HG03342 (cell line): ENCODE results near the gene KCNQ1.

Experiments used
- ATAC-seq: cut with Tn5 transposase; IDR thresholded peaks from one replicate; pipeline ENCODE4 v1.9.1; 2021; ENCODE audit warnings: mild to moderate bottlenecking, moderate library complexity; ENCODE audit not compliant: unreplicated experiment

KCNQ1 gene

GRCh38 chr11:2440646-2441045 is 4.2 kb upstream of the KCNQ1 start:
- no peak for ATAC-seq

DNA sequence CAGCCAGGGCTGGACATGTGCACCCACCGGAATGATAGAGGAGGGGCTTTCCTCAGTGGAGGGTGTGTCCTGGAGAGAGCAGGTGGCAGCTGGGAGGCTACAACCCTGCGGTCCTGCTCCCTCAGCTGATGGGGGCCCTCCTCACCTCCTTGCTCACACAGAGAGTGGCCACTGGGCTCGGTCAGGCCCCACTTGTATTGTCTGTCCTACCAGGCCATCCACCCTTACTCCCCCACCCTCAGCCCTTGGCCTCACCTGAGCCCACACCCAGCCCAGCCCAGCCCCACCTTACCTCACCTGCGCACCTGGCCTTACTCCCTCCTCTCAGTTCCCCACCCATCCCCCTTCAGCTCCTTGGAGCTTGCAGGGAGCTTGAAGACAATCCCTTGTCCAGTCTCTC is 3.6 kb upstream of the KCNQ1 start:
- ATAC-seq: no peak

DNA sequence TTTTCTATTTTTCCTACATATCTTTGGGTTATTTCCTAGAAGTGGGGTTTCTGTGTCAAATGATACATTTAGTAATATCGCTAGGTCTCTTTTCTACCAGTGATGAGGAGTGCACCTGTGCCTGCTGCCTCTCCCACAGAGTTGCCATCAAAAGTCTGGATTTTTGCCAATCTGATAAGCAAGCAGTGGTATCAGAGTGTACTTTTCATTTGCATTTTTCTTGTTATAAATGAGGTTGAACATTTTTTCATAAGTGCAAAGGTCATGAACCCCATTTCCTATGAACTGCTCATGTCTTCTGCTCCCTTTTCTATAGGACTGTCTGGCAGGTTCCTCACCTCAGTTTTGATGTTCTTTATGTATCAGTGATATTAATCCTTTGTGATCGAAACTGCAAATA is 2.2 kb upstream of the KCNQ1 start:
- no peak for ATAC-seq

DNA sequence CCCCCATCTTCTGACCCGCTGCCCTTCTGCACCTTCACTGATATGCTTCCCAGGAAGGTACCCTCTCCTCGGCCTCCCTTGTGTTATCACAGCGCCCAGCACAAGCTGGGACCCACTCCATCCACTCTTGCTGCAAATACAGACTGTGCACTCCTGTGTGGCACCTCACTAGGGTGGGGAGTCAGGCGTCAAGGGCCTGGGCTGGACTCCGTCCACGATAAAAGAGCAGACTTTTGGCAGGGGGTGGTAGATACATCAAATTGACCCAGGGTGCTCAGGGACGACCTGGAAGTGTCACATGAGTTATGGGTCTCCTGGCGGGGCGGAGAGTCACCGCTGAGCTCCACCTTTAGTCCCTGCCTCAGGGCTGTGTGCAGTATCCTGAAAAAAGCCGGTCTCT is 1.4 kb upstream of the KCNQ1 start:
- ATAC-seq: no peak

- no peak for ATAC-seq
These were observed 657 bp upstream of the KCNQ1 start, which contains the start of gene TRPM5 for GRCh38 chr11:2443881-2444820. Gene TRPM5 (minus strand): TSS chr11:2444514. CDS start chr11:2423036, 21,478 bp downstream.

DNA sequence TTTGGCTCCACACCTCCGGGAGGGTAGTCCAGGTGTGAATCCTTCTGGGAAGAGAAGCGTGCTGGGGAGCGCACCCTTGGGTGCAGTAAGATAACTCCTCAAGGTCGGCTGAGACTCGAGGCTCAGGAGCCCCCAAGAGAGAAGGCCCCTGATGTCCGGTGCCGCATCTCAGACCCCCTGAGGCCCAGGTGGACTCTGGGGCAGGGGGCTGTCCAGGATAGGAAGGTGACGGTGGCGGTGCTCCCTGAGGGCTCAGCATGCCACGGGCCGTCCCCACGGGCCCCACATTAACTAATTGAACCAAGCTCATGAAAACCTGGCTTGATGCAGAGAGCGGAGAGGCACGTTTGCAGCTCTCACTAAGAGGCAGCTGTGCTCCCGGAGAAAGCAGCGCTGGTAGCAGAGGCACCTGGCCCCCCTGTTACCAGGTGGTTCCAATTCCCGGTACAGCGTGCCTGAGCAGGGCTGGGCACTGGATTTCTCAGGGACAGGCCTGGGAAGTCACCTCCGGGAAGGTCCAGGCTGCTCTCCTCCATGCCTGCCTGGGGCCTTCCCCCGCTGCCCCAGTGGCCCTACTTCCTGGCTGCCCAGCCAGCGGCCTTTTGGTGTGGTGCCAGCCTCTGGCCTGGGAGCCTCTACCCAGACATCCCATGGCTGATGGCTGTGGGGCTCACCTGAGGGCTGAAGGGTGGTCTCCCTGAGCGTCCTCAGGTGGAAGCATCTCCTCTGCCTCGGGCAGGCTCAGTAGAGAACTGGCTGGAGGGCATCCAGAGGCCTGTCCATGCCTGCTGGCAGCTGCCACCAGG is 1.1 kb downstream of the KCNQ1 start:
- ATAC-seq: no peak

DNA sequence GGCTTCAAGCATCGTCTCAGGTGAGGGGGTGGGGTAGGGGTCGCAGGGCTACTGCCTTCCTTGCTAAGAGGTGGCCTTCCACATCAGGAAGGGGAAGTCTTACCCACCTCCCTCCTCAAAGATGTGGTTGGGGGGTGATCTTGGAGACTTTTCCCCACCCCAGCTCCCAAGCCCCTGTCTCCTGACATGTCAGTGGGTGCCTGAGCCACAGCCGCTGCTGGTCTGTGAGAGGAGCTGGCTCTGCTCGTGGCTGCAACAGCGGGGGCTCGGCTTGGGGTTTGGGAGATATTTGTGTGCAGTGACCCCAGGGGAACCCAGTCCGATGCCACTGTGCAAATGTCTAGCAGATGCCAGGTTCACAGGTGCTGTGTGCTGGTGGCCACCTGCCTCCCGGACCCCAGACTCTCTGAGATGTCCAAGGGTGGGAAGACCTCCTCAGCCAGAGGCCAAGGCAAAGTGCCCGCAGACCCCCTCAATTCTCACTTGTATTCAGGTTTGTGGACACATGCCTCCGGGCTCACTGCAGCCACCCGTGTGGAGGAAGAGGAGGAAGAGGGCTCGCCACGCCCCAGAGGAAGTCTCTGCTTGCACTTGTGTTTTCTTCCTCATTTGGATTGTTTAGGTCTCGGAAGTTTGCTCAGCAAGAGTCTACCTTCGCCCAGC is 1.9 kb downstream of the KCNQ1 start:
- no peak for ATAC-seq

GRCh38 chr11:2447253-2447950 is 2.6 kb downstream of the KCNQ1 start:
- no peak for ATAC-seq

DNA sequence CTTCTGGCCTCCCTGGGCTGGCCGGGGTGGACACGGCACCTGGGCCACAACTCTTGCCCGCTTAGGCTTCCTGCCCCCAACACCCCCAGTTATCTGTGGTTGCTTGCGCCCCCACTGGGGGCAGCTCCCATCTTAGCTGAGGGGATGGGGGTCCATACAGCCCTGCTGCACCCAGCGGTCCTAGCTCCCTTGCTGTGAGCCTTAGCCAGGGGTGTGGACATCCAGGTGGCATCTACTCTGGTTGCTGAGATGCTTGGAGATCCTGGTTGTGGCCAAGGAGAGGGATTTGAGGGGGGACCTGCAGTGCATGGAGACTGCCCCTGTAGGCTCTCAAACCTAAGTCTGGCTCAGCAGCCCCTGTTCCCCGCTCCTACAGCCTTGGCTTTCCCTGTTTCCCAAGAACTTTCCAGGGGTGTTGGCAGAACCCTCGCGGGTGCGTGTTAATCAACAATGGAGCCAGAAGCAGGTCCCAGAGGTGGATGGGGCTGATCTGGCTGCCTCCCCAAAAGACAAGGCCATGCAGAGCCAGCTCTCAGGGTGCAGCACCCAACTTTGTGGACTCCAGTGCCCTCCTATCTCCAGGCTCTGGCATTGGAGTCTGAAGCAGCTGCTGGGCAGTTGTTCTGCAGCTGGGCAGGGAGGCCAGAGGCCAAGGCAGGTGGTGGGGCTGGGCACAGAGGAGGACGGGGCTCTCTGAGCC is 3.3 kb downstream of the KCNQ1 start:
- no peak for ATAC-seq

- no peak for ATAC-seq
These were observed 4.1 kb downstream of the KCNQ1 start for GRCh38 chr11:2448661-2449547.

DNA sequence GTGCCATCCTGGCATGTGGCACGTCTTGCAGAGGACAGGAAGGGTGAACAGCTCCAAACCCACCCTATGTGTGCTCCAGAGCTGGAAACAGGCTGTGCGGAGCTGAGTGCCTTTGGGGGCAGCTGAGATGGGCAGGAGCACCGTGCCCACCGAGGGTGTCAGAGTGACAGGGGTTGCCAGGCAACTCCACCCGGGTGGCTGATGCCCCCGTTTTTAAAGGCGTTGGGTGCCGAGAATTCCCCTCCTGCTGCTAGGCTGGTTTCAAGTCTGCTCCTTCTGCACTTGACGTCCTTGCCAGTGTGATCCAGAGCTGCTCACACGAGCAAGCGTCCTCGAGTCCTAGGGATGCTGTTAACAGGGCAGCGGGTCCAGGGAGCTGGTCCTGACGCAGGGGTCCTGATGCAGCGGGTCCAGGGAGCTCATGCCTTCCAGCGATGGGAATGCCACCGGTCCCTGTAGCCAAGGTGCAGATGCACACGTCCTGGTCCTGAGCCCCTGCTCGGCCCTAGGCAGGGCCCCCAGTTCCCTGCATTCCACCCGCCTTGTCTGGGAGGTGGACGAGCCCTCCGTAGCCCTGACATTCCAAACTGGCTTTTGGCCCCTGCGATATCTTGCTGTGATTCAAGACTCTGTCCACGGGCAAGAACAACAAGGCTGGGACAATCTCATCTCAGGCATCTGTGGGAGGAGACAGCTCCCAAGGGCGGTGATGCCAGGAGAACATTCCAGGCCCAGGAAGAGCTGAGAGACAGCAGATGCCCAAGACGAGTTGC is 4.9 kb downstream of the KCNQ1 start:
- no peak for ATAC-seq

DNA sequence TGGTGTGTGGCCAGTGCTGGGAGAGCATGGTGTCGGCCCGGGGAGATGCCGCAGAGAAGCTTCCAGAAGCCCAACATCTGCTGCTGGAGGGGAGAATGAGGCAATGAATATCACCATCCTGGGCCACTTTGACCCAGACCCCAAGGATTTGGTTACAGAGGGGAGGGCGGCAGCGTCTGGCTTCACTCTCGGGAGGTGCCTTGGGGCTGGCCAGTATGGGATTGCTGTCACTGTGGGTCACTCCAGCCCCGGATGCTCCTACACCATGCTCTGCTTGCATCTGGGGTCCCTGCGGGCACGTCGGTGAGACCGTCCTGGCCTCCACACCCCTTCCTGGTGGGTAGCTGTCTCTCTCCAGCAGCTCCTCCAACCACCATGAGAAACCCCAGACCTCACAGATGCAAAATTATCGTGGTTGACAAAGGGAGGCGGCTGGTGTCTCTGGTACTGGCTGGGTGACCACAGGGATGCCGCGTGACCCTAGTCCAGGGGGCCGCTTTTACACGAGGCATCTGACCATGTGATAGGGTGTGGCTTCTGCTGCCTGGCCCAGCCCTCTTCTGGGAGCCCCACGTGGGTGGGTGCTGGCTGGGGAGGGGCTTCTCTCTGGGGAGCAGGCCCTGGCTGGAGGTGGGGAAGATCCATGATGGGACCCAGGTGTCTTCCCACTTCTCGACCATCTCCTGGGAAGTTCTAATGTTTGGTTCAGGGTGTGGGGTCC is 5.7 kb downstream of the KCNQ1 start:
- ATAC-seq: no peak

DNA sequence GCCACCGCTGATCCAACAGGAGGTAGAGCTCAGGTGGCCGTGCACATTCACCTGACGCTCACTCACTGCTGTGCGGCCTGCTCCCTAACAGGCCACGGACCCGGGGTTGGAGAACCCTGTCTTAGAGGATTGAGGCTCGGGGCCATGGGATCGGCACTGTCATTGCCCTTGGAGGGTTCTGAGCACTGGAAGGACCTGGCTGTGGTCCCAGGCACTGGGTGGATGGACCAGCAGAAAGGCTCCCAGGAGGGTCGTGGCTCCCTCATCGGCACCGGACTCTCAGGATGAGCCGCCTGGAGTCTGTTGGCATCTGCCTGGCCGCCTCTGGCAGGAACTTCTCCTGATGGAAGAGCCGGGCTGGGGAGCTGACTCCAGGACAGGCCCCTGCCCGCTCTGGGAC is 6.5 kb downstream of the KCNQ1 start:
- no peak for ATAC-seq

DNA sequence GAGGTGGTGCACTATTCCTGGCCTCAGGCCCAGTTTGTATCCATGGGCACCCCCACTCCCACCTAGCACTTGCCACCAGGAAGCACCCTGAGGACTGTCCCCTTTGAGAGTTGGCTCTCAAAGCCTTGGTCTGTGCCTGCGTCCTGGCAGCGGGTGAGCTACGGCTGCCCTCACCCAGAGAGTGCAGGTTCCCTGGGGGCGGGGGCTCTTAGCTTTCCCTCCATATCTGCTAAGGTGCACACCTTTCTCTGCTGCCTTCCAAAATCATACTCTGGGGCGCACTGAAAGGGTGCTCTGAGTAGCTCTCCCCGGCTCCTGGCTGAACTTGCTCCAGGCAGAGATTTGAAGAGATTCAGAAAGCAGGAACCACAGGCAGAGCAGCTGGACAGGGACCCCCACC is 7.1 kb downstream of the KCNQ1 start:
- no peak for ATAC-seq

DNA sequence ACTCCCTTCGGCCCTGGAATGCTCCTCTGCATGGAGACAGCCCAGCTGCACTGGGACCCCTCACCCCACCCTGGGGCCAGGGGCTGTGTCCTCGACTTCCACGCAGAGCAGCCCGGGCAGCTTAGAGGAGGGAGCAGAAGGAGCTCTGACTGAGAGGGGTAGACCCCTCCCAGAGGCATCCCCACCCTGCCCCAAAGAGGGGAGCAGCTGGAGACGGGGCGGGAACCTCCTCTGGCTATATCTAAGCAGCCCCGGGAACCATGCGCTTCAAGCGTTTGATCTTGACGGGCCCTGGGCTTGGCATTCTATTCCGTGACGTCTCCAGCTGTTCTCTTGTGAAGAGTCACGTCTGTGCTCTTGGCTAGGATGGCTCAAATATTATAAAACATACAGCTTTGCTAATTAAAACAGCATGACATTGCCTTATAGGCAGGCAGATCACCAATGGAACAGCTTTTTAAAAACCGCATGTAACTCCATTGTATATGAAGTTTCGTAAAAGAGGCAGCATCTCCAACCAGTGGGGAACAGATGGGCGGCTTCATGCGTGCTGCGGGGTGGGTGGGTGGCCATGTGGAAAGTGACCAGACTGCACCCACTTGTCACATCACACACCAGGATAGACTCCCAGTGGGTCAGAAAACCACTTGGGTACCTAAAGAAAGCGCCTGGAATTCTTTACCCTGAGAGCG is 7.7 kb downstream of the KCNQ1 start:
- no peak for ATAC-seq

DNA sequence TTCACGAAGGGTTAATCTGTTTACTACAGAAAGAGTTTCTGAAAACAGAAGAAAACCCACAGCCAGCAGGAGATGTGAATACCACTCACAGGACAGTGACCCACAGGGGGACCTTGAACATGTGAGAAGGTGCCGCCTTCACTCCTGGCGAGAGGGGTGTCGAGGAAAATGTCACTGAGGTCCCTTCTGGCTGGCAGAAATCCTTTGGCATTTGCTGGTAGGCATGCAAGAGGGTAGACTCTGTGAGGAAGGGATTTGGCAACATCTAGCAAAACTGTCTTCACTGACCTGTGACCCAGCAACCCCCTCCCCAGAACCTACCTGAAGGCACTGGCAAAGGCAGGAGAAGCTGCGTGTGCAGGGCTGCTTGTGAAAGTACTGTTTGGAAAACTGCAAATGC is 8.6 kb downstream of the KCNQ1 start:
- no peak for ATAC-seq

DNA sequence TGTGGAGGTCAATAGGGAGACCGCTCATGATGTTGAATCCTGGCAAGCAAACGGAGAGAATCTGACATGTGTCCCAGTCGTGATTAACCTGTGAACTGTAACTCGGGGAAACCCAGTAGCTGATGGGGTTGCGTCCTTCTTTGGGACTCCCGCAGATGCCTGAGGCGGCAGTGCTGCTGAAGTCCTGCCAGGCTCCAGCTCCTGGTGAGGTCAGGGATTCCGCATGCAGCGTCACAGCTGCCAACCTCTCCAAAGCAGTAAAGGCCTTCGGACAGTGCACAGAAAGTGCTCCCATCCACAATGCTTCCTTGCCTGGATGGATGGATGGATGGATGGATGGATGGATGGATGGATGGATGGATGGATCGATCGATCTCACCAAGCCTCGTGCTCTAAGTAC is 13.5 kb downstream of the KCNQ1 start:
- no peak for ATAC-seq
